Measurements from ENCODE around the gene UQCR10.
"Not testable (repeated sequence)": the region's sequence is repeated elsewhere in the genome, so short reads cannot be mapped to it uniquely, and the experiment has no call there.

The UQCR10 gene

DNA sequence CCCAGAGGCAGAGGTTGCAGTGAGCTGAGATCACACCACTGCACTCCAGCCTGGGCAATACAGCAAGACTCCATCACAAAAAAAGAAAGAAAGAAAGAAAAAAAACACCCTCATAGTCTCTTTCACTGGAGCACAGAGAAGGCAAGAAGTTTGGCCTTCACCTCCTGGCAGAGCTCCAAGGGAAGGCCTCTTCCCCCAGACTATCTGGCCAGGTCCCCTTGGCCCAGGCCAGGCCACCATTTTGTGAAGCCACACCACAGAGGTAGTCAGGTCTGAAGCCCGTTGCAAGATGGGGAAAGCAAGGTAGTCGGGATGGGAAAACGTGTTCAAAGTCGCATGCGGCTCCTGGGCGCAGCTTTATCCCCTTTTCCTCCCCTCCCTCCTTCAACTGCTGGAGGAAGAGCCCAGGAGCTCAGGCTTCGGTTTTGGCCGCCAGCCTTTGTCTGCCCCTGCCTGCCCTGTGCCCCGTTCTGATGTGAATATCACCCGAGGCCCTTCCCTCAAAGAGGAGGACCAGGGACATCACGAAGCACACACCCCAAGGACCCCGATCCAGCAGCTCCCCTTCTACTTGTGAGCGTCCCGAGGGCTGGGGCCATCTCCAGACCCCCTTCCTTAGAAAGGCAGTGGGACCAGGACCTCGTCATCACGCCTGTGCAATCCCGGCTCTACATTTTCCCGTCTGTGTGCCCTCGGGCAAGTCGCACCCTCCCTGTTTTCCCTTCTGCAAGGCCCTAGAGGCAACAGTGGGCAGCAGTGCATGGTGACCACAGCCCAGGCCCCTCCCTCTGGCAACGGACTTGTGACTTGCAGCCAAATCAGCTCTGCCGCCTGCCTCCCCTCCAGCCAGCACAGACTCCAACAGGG is 29.7 kb upstream of the UQCR10 start:
- DNase-seq = peak; percentile 67

DNA sequence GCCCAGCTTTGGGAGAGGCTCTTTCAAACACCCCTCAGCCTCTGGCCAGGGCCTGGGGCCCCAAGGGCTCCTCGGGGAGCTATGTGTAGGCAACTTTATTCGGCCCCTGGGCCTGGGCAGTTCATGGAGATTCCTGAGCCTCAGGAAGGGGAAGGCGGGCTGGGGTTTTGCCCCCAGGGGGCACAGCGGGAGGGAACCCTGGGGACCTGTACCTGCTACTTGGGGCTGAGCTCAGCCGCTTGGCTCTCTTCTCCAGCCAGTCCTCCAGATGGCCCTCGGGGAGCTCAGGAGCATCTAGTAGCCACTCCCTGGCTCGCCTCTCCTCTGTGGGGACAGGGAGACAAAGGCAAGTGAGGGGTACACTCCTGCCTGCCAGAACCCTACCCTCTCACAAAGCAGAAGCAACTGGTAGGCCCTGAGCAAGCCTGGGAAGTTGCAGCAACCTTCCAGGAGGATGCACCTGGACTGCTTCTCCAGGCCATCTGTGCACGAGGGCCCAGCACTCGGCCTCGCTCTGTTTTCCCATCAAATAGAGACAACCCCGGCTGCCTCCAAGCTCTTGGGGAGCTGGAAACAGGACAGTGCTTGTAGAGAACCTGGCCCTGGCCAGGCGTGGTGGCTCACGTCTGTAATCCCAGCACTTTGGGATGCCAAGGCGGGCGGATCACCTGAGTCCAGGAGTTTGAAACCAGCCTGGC is 28.9 kb upstream of the UQCR10 start:
- DNase-seq = no peak

DNA sequence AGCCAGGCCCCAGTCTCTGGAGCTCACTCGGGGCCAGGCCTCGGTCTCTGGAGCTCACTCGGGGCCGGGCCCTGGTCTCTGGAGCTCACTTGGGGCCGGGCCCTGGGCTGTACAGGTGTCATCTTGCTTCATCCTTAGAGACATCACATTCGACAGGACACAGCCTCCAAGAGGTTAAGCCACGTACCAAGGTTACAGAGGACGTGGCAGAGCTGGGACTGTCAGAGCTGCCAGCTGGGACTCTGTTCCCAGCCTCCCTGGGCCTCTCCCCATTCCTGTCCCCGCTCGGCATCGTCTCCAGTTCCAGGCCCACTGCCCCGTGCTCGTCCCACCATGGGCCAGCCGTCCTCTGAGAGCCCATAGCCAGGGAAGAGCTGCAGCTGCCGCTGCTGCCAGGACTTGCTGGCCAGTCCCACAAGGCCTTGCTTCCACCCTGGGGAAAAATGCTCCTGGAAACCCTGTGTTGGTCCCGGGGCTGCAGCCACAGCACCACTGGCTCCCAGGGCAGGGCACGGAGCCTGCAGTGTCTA is 27.8 kb upstream of the UQCR10 start:
- DNase-seq = no peak

DNA sequence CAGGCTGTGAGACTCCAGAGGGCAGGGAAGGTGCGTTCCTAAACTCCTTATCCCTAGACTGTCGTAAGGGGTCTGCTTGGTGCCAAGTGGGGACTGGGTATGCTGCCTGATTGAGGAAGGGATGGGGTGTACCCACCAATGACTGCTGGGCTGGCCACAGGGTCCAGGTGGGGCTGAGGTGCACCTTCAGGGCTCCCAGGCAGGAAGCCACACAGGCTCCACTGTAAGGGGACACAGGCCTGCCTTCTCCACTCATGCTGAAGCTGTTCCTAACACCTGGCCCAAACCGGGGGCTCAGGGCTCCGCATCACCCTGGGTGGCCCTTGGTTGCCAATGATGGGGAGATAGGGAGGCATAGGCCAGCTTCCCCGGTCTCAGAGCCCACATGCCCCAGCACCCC is 27.0 kb upstream of the UQCR10 start:
- no peak for DNase-seq

DNA sequence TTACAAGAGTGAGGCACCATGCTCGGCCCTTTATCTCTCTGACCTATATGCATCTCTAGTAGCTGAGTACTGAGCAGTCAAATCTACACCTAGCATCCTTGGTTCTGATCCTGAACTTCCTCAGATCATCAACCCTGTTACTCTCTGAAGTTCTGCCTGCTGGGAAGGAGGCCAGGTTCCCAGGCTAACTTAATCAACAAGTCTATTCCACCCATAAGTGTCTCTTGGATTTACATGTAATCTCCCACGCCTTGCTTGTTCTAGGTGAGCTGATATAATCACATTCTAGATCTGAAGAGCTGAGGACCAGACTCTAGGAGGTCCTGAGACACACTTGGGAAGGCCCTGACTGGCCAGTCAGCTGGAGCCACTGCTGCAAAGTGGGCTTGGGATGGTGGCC is 25.2 kb upstream of the UQCR10 start:
- DNase-seq = no peak

DNA sequence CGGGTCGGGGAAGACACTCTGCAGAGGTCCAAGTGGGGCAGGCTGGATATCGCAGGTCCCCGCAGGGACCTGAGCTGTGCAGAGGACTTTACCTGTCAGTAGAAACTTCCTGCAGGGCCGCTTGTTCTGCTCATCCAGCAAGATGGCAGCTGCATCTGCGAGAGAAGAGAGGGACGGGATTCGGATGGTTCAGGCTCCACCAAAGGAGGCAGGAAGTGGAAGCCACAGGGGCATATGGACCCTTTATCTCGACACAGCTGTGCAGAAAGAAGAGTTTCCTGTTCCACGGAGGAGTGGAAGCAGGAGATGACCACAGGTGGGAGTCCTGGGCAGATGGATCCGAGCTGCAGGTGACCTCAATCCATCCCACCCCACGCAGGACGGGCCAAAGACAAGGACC is 24.8 kb upstream of the UQCR10 start:
- no peak for DNase-seq

DNA sequence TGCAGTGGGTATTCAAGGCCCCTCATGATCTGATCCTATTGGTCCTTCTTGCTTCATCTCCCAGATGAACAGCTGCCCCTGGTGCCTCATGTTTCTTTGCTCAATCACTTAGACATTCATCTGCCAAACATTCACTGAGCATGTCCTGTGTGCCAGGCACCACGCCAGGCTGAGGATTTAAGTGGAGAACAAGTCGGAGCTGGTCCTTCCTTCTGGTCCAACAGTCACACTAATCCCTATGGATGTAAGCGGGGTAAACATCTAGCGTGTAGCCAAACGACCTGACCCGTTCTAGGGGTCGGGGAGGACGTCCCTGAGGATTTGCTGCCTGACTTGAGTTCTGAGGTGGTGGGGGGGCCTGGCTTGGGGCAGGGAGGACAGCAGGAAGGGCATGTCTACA is 22.3 kb upstream of the UQCR10 start:
- DNase-seq = no peak

DNA sequence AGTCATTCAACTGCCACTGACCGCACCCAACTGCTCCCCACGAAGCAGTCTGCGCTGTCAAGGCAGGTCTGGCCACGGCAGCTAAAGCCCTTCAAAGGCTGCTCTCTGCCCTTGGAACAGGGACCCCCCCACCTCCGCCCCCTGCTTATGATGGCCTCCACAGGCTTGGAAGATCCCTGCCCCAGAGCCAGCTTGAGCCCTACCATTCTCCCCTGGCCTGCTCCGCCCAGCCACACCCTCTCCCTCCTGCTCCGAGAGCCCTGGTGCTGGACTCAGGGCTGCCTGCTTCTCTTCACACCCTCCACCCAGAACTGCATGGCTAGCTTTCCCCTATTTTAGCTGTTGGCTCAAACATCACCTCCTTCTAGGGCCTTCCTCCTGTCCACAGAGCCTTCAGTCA is 19.3 kb upstream of the UQCR10 start:
- no peak for DNase-seq

DNA sequence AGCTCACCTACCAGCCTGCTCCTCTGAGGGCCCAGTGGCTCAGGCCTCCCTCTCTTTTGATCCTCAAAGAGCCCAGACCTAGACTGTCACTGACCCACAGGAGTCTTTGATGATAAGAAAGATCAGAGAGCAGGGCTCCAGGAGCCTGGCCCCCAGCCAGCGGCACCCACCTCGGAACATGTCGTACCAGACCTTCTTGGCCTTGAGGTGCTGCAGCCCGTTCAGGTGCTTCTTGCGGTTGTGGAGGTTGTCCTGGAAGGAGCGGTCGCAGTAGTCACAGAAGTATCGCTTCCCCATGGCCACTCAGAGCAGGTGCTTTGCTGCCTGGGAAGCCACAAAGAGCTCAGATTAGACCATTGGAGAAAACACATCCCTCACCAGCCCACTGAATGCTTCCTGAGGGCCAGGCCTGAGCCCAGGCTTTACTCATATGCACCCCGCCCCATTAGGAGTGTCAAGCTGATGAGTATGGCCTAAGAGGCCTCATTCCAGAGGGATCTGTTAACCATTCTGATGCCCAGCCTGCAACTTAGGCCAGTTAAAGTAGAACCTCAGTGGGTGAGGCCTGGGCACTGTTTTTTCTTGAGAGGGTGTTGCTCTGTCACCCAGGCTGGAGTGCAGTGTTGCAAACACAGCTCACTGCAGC is 18.8 kb upstream of the UQCR10 start:
- DNase-seq = no peak

DNA sequence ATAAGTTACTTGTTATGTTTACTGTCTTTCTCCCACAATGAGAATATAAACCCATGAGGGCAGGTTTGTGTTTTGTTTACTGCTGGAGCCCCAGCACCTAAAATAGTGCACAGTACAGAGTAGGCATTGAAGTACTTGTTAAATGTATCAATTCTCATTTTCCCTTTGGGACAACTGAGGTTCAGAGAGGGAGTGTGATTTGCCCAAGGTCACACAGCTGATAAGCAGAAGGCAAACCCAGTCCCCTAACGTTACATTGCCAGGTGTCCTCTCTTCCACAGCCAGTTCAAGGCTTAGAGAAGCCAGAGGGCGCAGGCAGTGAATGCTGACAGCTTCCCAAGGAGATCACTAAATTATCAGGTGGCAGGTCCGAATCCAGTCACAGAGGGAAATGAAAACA is 17.1 kb upstream of the UQCR10 start:
- DNase-seq = no peak

DNA sequence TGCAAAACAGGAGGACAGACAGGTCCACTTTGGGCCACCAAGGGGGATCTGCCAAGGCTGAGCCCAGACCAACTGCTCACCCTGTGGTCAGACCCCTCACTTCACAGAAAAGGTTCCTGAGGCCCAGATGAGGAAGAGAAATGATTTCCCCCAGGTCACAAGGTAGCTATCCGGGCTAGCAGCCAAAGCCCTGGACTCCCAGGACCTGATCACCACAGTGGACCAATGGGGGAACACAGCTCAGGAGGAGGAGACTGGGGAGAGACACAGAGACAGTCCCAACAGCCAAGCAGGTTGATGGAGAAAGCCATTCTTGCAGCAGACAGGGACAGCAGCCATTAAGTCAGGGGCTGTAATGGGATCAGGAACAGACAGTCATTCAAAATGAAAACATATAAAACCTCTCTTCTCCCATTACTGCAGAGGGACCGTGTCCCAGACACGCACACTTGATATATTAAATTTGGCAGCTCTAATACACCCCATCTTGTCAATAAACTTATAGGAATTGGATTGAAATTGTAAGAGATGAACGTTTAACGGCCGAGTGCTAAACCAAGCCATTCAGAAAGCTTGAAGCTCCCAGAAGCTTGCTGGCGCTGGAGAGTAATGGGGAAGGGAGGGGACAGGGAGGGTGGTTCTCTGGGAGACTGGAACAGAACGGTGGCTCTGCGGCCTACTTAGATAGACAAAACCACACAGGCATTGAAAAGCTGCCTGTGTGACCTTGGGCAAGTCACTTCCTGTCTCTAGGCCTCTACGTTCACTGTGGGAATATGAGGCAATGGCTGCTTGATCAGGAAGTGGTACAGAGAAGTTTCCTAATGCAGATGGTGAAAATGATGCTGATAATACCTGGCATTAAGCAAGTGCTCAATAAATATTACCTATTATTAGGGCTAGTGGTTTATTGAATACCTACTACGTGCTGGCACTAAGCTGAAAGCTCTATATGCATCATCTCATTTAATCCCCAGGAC is 16.3 kb upstream of the UQCR10 start:
- DNase-seq = no peak

DNA sequence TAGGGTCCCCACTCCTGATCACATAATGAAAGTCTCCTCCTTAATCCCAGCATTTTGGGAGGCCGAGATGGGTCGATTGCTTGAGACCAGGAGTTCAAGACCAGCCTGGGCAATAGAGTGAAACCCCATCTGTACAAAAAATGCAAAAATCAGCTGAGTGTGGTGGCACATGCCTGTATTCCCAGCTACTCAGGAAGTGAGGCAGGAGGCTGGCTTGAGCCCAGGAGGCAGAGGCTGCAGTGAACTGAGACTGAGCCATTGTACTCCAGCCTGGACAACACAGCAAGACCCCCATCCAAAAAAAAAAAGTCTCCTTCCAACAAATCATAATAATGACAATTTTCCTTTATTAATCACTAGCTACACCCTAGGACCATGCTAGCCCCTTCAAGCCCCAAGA is 15.5 kb upstream of the UQCR10 start:
- no peak for DNase-seq

DNA sequence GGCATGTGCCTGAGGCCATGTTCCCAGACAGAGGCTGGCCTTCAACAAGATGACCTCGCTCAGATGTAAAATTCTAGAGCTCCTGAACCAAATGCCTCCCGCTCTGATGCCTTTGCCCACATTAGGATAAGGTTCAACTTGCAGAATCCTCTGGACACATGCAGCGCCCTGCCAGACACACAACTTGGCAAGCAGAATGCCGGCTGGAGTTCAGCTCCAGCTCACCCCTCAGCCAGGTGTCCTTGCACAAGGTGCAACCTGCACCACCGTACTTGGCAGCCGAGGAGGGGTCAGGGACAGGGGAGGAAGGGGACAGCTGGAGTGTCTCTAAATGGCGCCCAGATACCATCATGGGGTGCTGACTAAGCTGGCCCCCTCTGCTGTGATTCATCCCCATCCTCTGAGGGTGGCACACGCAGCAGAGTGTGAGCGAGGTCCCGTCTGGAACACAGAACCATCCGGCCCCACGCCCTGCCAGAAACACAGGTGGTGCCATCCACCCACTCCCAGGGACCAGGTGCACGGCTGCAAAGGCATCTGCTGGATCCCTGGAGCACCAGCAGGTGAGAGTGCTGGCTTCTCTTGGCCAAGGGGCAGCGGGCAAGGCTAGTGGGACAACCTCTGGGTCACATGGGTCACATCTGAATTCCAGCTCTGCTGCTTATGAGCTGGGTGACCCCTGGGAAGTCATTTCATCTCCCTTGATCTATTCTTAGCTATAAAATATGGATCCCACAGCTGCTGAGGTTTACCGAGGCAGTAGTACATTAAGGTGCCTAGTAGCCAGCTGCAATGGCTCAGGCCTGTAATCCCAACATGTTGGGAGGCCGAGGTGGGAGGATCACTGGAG is 13.1 kb upstream of the UQCR10 start:
- DNase-seq = no peak

DNA sequence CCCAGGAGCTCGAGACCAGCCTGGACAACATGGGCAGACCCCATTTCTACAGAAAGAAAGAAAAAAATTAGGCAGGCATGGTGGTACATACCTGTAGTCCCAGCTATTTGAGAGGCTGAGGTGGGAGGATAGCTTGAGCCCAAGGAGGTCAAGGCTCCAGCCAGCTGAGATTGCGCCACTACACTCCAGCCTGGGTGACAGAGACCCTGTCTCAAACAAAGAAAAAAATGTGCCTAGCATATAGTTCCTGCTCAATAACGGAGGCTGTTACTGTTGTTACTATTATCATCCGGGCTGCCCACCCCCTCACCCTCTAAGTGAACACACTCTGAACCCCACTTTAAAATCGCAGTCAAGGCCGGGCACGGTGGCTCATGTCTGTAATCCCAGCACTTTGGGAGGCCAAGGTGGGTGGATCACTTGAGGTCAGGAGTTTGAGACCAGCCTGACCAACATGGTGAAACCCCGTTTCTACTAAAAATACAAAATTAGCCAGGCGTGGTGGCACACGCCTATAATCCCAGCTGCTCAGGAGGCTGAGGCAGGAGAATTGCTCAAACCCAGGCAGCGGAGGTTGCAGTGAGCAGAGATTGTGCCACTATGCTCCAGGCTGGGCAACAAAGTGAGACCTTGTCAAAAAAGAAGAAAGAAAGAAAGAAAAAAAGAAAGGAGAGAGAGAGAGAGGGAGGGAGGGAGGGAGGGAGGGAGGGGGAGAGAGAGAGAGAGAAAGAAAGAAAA is 12.3 kb upstream of the UQCR10 start:
- not testable (repeated sequence) for DNase-seq

DNA sequence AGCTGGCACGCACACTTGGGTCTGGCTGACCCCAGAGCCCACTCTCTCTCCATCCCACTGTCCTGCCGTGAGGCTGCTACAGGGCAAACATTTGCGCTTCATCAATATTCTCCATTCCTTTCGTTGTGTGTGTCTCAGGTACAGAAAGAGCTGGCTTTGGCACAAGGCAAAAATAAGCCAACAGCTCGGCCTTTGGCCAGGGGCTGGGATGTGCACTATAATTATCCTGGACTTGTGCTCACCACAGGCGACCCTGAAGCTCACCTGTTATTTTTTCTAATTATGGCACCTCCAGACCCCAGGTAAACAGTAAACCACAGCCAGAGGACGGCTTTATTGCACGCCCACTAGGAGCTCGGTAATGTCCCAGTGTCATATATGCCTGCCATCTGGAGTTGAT is 11.3 kb upstream of the UQCR10 start:
- DNase-seq = no peak

DNA sequence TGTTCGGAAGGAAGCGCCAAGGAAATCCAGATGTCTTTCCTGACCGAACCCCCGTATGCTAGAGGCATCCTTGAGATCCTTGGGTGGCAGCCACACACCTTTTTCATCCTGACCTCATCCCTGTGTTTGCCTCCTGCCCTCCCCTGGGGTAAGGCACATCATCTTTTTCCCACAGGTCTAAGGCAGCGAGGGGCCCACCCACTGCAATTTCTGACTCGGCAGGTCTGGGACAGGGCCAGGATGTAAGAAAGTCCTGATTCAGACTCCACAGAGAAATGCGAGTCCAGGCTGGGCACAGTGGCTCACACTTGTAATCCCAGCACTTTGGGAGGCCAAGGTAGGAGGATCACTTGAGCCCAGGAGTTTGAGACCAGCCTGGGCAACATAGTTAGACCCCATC is 10.8 kb upstream of the UQCR10 start:
- DNase-seq = no peak

DNA sequence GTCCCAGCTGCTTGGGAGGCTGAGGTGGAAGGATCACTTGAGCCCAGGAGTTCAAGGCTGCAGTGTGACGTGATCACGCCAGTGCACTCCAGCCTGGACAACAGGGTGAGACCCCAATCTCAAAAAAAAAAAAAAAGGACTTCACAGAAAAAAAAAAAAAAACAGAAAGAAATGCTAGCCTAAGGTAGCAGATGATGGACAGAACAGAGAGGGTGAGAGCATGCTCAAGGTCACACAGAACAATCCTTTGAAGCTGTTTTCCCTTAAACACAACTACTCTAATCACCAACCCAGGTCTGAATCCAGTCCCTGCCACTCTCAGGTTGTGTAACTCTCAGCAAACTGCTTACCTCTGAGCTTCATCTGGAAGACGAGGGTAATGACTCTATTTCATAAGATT is 10.1 kb upstream of the UQCR10 start:
- no peak for DNase-seq

DNA sequence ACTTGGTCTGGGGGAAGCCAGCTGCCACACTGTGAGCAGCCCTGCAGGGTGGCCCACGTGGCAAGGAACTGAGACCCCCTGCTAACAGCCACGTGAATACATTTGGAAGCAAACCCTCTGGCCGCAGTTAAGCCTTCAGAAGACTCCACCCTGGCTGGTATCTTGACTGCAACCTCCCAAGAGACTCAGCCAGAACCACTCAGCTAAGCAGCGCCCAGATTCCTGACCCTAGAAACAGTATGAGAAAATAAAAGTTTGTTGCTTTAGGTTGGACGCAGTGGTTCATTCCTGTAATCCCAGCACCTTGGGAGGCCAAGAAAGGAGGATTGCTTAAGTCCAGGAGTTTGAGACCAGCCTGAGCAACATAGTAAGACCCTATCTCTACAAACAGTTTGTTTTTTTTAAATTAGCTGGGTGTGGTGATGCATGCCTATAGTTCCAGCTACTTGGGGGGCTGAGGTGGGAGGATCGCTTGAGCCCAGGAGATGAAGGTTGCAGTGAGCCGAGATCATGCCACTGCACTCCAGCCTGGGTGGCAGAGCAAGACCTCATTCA is 9.0 kb upstream of the UQCR10 start:
- DNase-seq = no peak

DNA sequence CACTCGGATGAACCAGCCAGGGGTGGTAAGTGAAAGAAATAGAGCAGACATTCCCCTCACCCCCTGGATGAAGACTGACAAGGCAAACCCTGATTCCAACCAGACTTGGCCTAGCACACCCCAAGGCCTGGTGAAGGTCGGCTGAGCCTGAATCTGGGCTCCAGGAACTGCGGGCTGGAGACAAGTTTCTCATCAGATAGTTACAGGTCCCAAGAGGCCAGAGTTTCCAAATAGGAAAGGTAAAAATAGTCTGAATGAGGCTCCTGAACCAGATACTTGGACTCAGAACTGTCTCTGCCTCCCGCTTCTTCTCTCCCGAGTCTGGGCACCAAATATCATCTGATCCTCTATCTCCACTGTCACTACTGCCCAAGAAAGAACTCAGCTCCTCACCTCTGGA is 8.2 kb upstream of the UQCR10 start:
- DNase-seq = no peak

DNA sequence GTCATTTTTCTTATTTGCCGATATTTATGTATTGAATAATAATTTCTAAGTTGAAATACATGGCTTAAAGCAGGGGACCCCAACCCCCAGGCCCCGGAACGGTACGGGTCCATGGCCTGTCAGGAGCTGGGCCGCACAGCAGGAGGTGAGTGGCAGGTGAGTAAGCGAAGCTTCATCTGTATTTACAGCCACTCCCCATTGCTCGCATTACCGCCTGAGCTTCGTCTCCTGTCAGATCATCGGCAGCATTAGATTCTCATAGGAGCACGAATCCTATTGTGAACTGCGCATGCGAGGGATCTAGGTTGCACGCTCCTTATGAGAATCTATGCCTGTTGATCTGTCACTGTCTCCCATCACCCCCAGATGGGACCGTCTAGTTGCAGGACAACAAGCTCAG is 4.9 kb upstream of the UQCR10 start:
- DNase-seq = no peak
